GM18909 (cell line): ENCODE results near the gene SERINC5.
"Not testable (repeated sequence)": the region's sequence is repeated elsewhere in the genome, so short reads cannot be mapped to it uniquely, and the experiment has no call there.

Source experiments
- ATAC-seq: cut with Tn5 transposase; IDR thresholded peaks from one replicate; pipeline ENCODE4 v1.9.1; 2021; ENCODE audit warnings: mild to moderate bottlenecking; ENCODE audit not compliant: unreplicated experiment, poor library complexity

SERINC5 gene

DNA sequence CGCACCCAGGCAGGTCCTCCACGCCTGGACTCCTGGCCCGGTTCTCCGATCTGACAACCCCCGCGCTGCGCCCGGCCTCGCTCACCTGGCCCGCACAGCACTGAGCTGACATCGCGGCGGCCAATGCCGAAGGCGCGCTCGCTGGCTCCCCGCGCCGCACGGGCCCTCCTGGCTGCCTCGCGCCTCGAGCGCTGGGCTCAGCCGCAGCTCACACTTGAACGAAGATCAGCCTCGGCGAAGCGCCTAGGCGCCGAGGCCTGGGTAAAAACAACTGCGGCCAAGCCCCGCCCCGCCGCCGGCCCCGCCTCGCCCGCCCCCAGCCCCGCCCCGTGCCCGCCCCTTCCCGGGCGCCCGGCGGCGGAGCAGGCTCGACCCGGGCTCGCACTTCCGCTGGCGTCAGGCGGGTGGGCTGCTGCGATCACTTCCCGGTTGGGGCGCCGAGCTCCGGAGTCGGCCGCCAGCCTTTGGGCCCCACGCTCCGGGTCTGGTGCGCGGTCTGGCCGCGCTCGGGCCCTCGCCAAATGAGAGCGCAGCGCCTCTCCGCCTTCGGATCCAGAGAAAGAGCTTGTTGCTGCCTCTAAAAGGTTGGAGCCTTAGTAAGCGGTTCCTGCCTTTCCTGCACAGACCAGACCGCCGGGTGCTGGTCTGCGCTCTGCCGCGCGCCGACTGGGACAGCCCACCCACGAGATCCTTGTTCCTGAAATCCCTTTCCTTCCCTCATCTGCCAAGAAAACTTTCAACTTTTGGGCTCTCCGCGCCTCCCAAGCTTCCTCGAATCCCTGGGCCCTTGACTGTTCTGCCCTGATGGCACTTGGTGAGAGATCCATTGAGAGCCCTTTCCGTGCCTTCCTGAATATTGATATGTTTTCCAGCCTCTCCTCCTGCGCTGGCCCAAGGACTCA is at the start of gene SERINC5:
SERINC5 (minus strand) TSS at position 238 of the 902 bp plus-strand sequence; CDS start at position 112, 126 bp downstream.
- ATAC-seq: peak; percentile 83

DNA sequence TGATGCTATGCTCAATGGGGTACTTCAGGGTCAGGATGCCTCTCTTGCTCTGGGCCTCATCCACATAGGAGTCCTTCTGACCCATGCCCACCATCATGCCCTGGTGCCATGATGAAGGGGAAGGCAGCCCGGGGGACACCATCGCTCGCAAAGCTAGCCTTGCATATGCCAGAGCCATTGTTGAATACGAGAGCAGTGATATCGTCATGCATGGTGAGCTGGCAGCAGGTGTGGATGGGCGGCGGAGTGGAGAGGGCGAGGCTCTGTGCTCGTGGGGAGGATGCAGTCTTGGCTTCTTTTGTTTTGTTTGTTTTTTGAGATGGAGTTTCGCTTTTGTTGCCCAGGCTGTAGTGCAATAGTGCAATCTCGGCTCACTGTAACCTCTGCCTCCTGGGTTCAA is 46.8 kb upstream of the SERINC5 start:
- ATAC-seq: no peak

DNA sequence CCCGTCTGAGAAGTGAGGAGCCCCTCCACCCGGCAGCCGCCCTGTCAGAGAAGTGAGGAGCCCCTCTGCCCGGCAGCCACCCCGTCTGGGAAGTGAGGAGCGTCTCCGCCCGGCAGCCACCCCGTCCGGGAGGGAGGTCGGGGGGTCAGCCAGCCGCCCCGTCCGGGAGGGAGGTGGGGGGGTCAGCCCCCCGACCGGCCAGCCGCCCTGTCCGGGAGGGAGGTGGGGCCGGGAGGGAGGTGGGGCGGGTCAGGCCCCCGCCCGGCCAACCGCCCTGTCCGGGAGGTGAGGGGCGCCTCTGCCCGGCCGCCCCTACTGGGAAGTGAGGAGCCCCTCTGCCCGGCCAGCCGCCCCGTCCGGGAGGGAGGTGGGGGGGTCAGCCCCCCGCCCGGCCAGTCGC is 45.5 kb upstream of the SERINC5 start:
- not testable (repeated sequence) for ATAC-seq

DNA sequence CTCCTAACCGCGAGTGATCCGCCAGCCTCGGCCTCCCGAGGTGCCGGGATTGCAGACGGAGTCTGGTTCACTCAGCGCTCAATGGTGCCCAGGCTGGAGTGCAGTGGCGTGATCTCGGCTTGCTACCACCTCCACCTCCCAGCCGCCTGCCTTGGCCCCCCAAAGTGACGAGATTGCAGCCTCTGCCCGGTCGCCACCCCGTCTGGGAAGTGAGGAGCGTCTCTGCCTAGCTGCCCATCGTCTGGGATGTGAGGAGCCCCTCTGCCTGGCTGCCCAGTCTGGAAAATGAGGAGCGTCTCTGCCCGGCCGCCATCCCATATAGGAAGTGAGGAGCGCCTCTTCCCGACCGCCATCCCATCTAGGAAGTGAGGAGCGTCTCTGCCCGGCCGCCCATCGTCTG is 44.9 kb upstream of the SERINC5 start:
- not testable (repeated sequence) for ATAC-seq

DNA sequence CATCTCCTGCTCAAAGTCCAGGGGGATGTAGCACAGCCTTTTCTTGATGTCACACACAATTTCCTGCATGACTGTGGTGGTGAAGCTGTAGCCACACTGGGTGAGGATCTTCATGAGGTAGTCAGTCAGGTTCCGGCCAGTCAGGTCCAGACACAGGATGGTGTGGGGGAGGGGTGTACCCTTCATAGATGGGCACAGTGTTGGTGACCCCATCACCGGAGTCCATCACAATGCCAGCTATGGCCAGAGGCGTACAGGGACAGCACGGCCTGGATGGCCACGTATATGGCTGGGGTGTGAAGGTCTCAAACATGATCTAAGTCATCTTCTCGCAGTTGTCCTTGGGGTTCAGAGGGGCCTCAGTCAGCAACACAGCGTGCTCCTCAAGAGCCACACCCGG is 44.3 kb upstream of the SERINC5 start:
- ATAC-seq: no peak

DNA sequence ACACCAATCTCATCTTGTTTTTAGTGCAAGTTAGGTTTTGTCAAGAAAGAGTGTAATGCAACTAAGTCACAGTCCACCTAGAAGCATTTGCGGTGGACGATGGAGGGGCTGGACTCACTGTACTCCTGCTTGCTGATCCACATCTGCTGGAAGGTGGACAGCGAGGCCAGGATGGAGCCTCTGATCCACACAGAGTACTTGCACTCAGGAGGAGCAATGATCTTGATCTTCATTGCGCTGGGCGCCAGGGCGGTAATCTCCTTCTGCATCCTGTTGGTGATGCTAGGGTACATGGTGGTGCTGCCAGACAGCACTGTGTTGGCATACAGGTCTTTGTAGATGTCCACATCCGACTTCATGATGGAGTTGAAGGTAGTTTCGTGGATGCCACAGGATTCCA is 43.8 kb upstream of the SERINC5 start:
- ATAC-seq: no peak

DNA sequence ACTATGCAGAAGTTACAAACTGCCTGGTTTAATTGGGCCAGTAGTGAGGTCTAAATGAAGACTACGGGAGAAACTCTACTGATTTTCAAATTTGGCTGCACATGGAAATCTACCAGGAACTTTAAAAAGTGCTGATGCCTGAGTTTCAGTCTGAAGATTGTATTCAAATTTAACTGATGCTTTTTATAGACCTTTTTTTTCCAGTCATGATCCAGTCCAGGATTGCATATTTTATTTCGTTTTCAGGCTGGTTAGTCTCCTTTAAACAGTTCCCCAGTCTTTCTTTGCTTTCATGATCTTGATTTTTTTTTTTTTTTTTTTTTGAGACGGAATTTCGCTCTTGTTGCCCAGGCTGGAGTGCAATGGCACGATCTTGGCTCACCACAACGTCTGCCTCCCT is 40.3 kb upstream of the SERINC5 start:
- no peak for ATAC-seq

DNA sequence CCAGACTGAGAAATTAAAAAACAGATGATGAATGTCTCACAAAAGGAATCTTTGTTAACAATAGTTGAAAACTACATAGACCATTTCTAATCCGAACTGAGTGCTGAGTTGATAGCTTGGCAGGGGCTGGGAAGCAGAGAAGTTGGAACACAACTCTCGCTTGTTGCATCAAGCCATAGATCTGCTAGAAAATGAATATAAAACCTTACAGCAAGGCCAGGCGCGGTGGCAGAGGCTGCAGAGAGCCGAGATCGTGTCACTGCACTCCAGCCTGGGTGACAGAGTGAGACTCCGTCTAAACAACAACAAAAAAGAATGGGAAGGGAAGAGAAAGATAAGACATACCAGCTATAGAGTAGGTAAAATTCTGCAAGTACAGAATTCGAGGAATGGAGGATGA is 35.9 kb upstream of the SERINC5 start:
- no peak for ATAC-seq

DNA sequence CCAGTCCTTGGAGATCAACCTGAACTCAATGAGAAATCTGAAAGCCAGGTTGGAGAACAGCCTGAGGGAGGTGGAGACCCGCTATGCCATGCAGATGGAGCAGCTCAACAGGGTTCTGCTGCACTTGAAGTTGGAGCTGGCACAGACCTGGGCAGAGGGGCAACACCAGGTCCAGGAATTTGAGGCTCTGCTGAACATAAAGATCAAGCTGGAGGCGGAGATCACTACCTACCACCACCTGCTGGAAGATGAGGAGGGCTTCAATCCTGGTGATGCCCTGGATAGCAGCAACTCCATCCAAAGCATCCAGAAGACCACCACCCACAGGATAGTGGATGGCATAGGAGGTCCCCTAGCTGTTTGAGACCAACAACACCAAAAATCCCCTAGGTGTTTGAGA is 33.5 kb upstream of the SERINC5 start:
- no peak for ATAC-seq

DNA sequence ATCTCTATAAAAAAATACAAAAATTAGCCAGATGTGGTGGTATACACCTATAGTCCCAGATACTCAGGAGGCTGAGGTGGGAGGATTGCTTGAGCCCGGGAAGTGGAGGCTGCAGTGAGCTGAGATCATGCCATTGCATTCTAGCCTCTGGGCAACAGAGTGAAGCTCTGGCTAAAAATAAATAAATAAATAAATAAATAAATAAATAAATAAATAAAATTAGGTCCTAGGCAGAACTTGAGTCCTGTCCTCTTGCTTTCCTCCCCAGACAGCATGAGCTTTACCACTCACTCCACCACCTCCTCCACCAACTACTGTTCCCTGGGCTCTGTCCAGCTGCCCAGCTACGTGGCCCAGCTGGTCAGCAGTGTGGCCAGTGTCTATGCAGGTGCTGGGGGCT is 32.3 kb upstream of the SERINC5 start:
- no peak for ATAC-seq

DNA sequence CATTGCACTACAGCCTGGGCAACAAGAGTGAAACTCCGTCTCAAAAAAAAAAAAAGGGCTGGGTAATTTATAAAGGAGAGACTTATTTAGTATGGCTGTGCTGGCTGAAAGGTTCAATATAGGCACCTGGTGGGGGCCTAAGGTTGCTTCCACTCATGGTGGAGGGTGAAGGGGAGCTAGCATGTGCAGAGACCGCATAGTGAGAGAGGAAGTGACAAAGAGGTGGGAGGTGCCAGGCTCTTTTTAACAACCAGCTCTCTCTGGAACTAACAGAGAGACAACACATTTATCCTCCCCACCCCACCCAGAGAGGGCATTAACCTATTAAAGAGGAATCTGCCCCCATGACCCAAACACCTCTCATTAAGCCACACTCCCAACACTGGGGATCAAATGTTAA is 28.9 kb upstream of the SERINC5 start:
- no peak for ATAC-seq

DNA sequence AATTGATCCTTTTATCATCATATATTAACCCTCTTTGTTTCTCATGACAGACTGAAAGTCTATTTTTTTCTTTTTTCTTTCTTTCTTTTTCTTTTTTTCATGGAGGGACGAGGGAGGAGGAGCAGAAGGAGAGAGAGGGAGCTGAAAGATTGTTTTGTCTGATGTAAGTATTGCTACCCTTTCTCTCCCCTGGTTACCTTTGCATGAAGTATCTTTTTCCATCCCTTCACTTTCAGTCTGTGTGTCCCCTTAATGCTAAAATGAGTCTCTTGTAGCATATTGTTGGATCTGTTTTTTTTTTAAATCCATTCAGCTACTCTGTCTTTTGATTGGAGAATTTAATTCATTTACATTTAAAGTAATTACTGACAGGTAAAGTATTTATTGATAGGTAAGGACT is 27.5 kb upstream of the SERINC5 start:
- ATAC-seq: no peak

DNA sequence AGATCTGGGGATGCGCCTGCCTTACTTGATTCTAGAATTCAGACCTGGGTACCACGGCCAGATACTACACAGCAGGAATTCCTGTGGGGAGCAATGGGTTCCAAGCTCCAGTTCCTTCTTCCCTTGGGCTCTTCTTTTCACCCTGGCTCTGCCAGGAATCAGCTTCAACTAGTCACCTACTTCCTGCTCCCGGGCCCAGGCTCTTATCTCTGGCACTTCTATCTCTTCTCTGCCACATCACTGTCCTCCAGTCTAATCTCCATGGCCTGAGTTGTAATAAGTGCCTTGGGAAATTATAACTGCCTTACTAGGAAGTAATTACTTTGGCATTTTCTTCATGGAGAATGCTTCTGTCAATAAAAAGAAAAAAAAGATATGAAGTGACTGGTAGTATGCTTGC is 26.2 kb upstream of the SERINC5 start:
- ATAC-seq: no peak

DNA sequence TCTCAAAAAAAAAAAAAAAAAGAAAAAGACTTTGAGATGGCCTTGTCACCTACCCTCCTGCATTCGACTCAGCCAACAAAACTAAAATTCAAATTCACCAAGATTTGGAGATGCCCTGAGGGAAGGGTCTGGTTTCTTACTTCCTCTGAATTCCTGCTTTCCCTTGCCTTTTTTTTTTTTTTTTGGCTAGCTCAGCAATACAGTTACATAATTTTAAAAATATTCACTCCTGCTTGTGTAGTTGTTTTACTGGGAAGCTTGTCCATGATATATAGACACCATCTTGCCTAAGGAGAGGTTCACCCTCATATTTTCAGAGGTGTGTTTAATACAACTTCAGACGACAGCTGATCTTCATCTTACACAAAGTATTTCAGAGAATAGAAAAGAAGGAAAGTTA is 21.3 kb upstream of the SERINC5 start:
- no peak for ATAC-seq

DNA sequence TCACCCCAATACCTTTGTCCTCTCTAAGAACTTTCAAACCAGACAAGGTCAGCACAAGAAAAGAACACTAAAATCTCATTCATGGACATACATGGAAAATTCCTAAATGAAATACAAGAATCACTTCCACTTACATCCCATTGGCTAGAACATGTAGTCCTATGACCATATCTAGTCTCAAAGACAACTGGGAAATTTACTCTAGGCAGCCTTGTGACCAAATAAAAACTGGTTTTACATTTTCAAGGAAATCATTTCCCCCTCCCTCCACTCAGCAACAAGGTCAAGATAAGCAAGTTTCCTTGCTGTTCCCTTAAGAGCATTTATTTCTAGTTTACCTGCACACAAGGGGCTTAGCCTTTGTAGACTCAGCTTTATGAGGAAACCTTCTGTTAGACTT is 20.3 kb upstream of the SERINC5 start:
- ATAC-seq: no peak

DNA sequence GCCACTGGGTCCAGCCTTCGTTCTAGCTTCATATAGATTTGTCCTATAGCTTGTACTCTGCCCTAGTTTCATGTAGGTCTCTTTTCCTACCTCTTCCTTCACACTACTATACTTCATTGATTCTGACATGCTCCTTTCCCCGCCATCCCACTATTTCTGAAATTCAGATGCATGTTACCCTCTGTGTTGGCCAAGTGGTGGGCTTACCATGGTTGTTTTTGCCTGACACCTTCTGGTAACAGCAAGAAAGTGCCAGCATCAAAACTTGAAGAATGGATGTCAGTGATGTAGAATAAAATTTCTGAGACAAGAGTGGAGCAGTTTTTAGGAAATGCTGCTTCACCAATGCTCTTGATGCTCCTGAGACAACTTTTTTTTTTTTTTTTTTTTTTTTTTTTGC is 19.5 kb upstream of the SERINC5 start:
- no peak for ATAC-seq

DNA sequence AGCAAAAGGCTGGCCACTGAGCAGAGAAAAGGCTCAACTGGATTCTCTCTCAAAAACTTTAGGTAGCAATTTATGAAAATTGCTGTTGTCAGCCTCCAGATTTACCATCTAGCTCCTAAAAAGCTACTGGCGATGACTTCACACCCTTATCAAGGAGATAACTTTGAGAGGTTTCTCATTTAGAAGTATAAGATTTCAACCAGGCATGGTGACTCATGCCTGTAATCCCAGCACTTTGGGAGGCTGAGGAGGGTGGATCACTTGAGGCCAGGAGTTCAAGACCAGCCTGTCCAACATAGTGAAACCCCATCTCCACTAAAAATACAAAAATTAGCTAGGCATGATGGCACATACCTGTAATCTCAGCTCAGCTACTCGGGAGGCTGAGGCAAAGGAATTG is 14.7 kb upstream of the SERINC5 start:
- not testable (repeated sequence) for ATAC-seq

DNA sequence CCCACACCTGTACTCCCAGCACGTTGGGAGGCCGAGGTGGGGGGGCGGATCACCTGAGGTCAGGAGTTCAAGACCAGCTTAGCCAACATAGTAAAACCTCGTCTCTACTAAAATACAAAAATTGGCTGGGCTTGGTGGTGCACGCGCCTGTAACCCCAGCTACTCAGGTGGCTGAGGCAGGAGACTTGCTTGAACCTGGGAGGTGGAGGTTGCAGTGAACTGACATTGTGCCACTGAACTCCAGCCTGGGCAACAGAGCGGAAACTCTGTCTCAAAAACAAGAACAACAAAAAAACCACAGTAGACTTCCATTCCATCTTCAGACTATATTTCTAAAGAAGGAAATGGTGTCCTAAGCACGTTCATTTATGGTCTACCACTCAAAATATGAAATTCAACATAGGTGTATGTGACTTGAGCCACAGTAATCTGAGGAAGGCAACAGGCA is 14.2 kb upstream of the SERINC5 start:
- ATAC-seq: no peak

DNA sequence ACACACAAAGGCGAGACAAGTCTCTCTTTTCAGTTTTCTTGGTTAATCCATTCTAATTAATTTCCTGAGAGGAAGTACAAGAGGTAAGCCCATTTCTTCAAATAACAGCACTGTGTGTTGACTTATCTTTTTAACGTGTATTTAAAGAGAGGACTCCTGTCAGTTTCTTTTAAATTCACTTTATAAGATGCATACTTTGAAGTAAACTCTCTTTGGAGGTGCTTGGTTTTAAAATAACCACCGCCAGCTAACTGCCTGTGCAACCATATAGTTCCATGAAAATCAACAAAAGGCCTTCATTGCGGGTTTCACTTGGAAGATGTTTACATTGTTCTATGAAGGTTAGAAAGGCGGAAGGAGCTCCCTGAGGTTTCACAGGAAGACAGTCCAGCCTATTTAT is 13.1 kb upstream of the SERINC5 start:
- no peak for ATAC-seq

DNA sequence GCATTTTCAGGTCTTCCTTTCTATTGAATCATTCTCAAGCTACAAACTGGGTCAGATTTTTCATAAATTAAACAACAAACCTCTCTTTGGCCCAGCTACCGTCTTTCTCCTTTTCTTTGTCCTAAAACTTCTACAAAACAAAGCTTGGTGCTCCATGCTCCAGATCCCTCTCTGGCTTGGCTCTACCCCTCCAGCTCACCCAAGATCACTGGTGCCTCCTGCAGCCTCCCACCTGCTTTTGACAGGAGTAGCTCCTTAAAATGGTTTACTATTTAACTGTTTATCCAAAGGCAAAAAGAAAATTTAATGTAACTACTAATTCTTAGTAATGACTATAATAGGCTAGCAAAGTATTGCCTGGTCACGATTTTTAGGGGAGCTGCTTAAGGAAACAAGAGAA is 10.7 kb upstream of the SERINC5 start:
- ATAC-seq: no peak

DNA sequence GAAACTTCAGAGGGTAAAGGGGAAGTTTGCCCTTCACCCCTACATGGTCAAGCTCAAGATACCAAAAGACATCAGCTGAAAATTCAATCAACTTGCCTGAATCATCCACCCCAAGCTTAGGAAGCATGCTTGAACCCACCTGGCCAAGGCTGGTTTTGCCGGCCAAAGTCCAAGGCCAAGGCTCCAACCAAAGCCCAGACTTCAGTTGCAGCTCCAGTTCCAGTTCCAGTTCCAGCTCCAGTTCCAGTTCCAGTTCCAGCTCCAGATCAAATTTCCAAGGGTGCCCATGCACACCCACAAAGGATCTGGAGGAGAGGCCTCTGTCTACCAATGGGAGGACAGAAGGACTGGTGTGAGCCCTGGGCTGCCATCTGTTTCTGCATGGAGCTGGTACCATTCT is 4.6 kb upstream of the SERINC5 start:
- ATAC-seq: no peak

DNA sequence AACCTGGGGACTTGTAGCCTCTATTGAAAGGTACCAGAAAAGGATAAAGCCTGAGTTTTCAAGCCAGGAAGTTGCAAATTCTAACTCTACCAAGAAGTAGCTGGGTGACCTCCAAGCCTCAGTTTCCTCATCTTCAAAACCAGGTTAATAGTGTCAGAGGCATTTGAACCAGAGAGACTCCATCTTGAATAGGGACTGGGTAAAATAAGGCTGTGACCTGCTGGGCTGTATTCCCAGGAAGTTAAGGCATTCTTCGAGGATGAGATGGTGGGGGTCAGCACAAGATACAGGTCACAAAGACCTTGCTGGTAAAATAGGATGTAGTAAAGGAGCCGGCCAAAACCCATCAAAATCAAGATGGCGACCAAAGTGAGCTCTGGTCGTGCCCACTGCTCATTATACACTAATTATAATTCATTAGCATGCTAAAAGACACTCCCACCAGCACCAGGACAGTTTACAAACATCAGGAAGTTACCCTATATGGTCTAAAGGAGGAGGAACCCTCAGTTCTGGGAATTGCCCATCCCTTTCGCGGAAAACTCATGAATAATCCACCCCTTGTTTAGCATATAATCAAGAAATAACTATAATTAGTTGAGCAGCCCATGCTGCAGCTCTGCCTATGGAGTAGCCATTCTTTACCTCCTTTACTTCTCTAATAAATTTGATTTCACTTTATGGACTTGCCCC is 3.8 kb upstream of the SERINC5 start:
- no peak for ATAC-seq
